Right lung (tissue), 5 donors: ENCODE data around the gene LRMDA. TPM values are rescaled to one million over a fixed set of nuclear protein-coding genes. Genes with fewer than 3 reads are reported as not detected.
A peak's percentile ranks its signal among the peaks of the same experiment; 100 is the strongest.

ENCODE experiments used
- DNase-seq, 2 donors: peaks; one replicate each; pipeline ENCODE4 v3.0.0-alpha.2; 2013
- polyA plus RNA-seq, 5 donors: library from polyadenylated mRNA; unstranded; fragments of 120-200 nt; gene quantifications; one replicate each; pipeline versions ENCODE4 v1.2.1 to v1.2.3, GENCODE V29; 2013; ENCODE audit warnings: inconsistent platforms in 1 of 5, low replicate concordance in 1 of 5; ENCODE audit not compliant: insufficient read length in 5 of 5, insufficient read depth in 1 of 5

LRMDA gene
- polyA plus RNA-seq, 5 donors: 13.4 to 23.1 (median 19.1) TPM

GRCh38 chr10:76192694-76193320, 761.4 kb downstream of the LRMDA start:
- peak; percentile 80 to 86 for DNase-seq

GRCh38 chr10:76195654-76196390, 764.4 kb downstream of the LRMDA start:
- DNase-seq: no peak

- no peak for DNase-seq
Observed at GRCh38 chr10:76197293-76197692, 765.9 kb downstream of the LRMDA start.

- DNase-seq: no peak
Observed at GRCh38 chr10:76198287-76199035, 767.0 kb downstream of the LRMDA start.

- DNase-seq: no peak
Observed at GRCh38 chr10:76201962-76202361, 770.5 kb downstream of the LRMDA start.

GRCh38 chr10:76202777-76203176, 771.4 kb downstream of the LRMDA start:
- no peak for DNase-seq

- no peak for DNase-seq
Observed at GRCh38 chr10:76205361-76205760, 773.9 kb downstream of the LRMDA start.

- no peak for DNase-seq
Observed at GRCh38 chr10:76206797-76207352, 775.5 kb downstream of the LRMDA start.

- DNase-seq: no peak
Observed at GRCh38 chr10:76209135-76209534, 777.7 kb downstream of the LRMDA start.

- DNase-seq: no peak
Observed at GRCh38 chr10:76210211-76210610, 778.8 kb downstream of the LRMDA start.

GRCh38 chr10:76211691-76212090, 780.3 kb downstream of the LRMDA start:
- no peak for DNase-seq

GRCh38 chr10:76213876-76214275, 782.5 kb downstream of the LRMDA start:
- DNase-seq: no peak

GRCh38 chr10:76218035-76218434, 786.6 kb downstream of the LRMDA start:
- DNase-seq: no peak

- DNase-seq: no peak
Observed at GRCh38 chr10:76229341-76229740, 797.9 kb downstream of the LRMDA start.

- no peak for DNase-seq
Observed at GRCh38 chr10:76230921-76231285, 799.5 kb downstream of the LRMDA start.

GRCh38 chr10:76231286-76231934, 800.0 kb downstream of the LRMDA start:
- DNase-seq: peak; percentile 58 to 70

GRCh38 chr10:76234499-76235226, 803.2 kb downstream of the LRMDA start:
- DNase-seq: no peak

- no peak for DNase-seq
Observed at GRCh38 chr10:76236356-76236755, 804.9 kb downstream of the LRMDA start.

- no peak for DNase-seq
Observed at GRCh38 chr10:76242956-76243355, 811.5 kb downstream of the LRMDA start.

- DNase-seq: peak; percentile 91 to 93
Observed at GRCh38 chr10:76244061-76244686, 812.8 kb downstream of the LRMDA start.
